Breast epithelium (tissue), 3 donors: ENCODE results near the gene SETBP1.

Experiments used
- CTCF ChIP-seq, 3 donors: fragments of 450-650 bp; IDR thresholded peaks; one replicate each; pipeline ENCODE4 v1.5.1; 2016 to 2017; ENCODE audit warnings: antibody characterized with exemption in 3 of 3, mild to moderate bottlenecking in 3 of 3, moderate library complexity in 3 of 3
- POLR2A ChIP-seq: fragments of 450-650 bp; IDR thresholded peaks from one replicate; pipeline ENCODE4 v1.6.1; 2016; ENCODE audit warnings: antibody characterized with exemption, mild to moderate bottlenecking, moderate library complexity
- POLR2AphosphoS5 ChIP-seq, 3 donors: sonication (generic); formaldehyde crosslinking; IDR thresholded peaks; one replicate each; pipeline ENCODE4 v1.6.1; 2017; ENCODE audit warnings: antibody characterized with exemption in 3 of 3

DNA sequence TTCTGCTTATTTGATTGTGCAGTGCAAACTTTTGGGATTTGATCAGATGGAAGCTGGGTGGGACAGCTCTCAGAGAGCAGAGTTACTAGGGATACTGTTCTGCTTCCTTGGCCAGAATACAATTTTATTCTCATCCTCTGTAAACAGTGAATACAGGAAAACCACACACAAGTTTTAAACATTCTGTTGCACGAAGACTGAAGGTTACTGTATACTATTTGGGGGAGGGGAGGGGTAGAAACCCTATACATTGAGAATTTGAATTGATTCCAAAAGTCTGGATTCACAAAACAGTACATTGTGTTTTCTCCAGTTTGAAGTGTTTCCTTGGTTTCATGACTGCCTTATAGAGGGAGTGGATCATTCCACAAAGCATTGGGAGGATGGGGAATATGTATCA is 149.9 kb downstream of the SETBP1 start:
- TF ChIP-seq CTCF (IDR thresholded peaks at IDR 0.05) (no peak), POLR2A (no peak), POLR2AphosphoS5 (IDR thresholded peaks at IDR 0.05) (no peak)
